GM12873 (cell line): ENCODE measurements around the gene TPCN2.

ENCODE experiments used
- CTCF ChIP-seq: IDR thresholded peaks from 2 replicates; pipeline ENCODE4 v1.5.1; 2012; ENCODE audit warnings: low read depth, mild to moderate bottlenecking, moderate library complexity, low read length, control low read depth; ENCODE audit not compliant: insufficient read depth; ENCODE audit errors: missing control alignments

TPCN2 gene

DNA sequence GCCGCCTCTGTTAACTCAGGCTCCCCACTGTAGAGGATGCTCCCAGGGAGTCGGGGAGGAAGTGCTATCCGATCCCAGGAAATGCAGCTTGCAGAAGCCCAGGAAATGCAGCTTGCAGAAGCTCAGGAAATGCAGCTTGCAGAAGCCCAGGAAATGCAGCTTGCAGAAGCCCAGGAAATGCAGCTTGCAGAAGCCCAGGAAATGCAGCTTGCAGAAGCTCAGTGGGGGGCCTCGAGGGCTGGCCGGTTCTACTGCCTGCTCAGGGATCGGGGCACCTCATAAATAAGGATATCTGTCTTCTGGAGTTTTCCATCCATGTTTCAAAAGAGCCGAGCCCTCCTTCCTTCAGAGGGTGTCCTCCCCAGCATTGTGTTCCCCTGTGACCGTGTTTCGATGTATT is 81.9 kb downstream of the TPCN2 start:
- no peak for TF ChIP-seq CTCF

GRCh38 chr11:69131121-69131566 is 82.4 kb downstream of the TPCN2 start:
- no peak for TF ChIP-seq CTCF

DNA sequence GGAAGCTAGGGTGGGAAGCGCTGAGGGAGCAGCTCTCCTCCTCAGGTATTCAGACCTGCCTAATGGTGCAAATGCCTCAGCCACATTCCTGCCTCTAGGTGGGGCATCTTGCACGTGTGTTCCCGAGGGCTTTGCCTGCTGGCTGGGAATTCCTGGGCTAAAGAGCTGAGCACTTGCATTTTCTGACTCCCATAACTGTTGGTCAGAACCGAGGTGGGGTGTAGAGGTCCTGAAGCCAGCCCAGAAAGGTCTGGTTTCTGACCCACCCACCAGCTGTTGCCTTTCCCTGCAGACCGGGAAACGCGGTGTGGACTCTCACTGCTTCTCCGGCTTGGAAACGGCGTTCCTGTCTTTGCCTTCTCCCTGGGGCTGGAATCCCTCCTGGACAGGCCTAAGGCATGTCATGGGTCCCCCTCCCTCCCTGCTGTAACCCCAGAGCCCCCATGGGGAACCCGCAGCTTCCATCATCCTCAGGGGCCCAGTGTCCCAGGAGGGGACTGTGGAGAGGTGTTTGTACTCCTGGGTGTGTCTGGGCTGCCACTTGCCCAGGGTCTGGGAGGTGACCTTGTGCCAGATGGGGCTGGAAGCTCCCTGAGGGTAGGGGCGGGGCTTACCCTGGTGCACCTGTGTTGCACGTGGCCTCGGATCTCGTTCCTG is 83.0 kb downstream of the TPCN2 start:
- peak; percentile 54 for TF ChIP-seq CTCF

DNA sequence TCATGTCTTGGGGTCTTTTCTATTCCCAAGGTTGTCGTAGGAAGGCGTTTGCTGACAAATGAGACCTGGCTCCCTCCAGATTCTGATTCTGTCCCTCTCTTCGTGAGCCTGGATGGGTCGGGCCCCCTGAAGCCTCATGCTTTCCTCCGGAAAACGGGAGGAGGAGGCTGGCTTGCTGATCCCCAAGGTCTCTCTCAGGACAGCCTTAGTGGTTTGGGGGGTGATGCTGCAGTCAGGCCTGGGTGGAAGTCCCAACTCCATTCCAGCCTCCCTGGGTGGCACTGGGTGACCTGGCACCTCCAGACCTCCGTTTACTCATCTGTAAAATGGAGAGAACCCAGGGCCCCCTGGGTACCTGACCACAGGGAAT is 83.6 kb downstream of the TPCN2 start:
- no peak for TF ChIP-seq CTCF

DNA sequence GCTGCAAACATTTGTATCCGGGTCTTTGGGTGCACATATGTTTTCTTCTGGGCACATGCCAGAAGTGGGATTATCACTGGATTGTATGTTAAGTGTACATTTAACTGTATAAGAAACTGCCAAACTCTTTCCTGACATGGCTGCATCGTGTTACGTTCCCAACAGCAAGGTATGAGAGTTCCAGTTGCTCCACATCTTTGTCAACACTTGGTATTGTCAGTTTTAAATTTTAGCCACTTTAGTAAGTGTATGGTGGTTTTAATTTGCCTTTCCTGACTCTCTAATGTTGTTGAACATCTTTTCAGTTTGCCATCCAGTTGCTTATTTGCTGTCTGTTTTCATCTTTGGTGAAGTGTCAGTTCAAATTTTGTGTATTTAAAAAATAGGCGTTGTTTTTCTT is 84.5 kb downstream of the TPCN2 start:
- TF ChIP-seq CTCF, result no peak

GRCh38 chr11:69134957-69135356 is 86.2 kb downstream of the TPCN2 start:
- no peak for TF ChIP-seq CTCF

DNA sequence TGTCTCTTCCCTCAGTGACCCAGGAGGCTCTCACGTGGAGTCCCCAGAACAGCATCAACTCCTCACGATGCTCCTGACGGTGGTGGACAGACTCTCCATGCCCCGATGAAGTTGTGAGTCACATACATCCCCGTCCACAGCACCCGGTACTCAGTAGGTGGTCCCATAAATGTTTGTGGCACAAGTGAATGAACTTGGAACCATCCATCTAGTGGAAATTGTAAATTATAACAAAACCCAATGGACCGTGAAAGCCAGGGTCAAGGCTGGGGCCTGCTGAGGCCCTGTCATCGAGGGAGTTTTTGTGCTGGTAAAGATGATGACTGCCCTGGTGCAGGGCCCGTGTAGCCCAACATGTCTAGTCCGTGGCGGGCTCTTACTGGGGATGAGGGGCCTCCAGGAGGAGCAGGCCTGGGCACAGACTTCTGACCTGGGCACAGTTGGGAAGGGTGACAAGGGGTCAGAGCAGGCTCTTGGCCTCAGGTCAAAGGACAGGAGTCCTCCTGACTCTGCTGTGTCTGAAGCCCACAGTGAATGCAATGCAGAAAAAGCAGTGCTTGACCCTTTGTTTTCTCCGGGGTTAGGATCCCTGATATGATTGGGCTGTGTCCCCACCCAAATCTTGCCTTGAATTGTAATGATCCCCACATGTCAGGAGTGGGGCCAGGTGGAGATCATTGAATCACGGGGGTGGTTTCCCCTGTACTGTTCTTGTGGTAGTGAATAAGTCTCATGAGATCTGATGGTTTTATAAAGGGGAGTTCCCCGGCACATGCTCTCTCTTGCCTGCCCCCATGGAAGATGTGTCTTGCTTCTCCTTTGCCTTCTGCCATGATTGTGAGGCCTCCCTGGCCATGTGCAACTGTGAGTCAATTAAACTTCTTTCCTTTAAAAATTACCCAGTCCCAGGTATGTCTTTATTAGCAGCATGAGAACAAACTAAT is 87.0 kb downstream of the TPCN2 start:
- TF ChIP-seq CTCF, result no peak
